A549 (cell line): ENCODE results near the gene TRIP6. TPM values are rescaled to one million over a fixed set of nuclear protein-coding genes. Genes with fewer than 3 reads are reported as not detected.

Source experiments
- ATAC-seq, 2 experiments: fragments of 200-7000 bp in 1 of 2; fragments of >200 bp in 1 of 2; cut with Nextera tagmentation in 1 of 2; cut with Tn5 transposase in 1 of 2; 3 replicates each; pipeline versions ENCODE4 v1.8.0 to v1.9.1; 2018 to 2020; ENCODE audit warnings: mild to moderate bottlenecking in 1 of 2, moderate library complexity in 1 of 2
- CTCF ChIA-PET: fragments of 300-600 bp; sonication (Branson Sonifier 250); formaldehyde crosslinking; extraction: SDS; loops from one replicate; lab custom pipeline; 2021; ENCODE audit warnings: antibody characterized with exemption, inconsistent platforms; lab: Yijun Ruan, JAX
- POLR2A ChIA-PET: fragments of 350-600 bp; formaldehyde crosslinking; extraction: SDS; loops from one replicate; lab custom pipeline; 2021; ENCODE audit warnings: antibody characterized with exemption, inconsistent platforms; lab: Yijun Ruan, JAX
- DNase-seq, 2 experiments: peaks; one replicate each; pipeline versions ENCODE4 v3.0.0 to v3.0.0-alpha.2; 2011 to 2016; ENCODE audit warnings: low read depth in 1 of 2, low spot score in 1 of 2
- FAIRE-seq: peaks from 2 replicates; lab custom pipeline; 2011; peaks lifted over from hg19 to GRCh38; lab: Jason Lieb, UNC
- H3K27ac ChIP-seq, 2 experiments: fragments of >200 bp; sonication (Bioruptor Twin); formaldehyde crosslinking; 3 replicates each; pipeline ENCODE4 v1.5.1; 2016 to 2017
- H3K4me1 ChIP-seq: fragments of >200 bp; sonication (Bioruptor Twin); formaldehyde crosslinking; 3 replicates; pipeline ENCODE4 v1.6.1; 2016
- H3K4me2 ChIP-seq: fragments of >200 bp; sonication (Bioruptor Twin); formaldehyde crosslinking; 3 replicates; pipeline ENCODE4 v1.6.1; 2016
- H3K4me3 ChIP-seq: fragments of >200 bp; sonication (Bioruptor Twin); formaldehyde crosslinking; 3 replicates; pipeline ENCODE4 v1.5.1; 2016
- H3K9me3 ChIP-seq: fragments of >200 bp; sonication (Bioruptor Twin); formaldehyde crosslinking; 3 replicates; pipeline ENCODE4 v1.6.1; 2016
- BHLHE40 ChIP-seq: IDR thresholded peaks from 2 replicates; pipeline ENCODE4 v1.6.1; 2012; ENCODE audit warnings: low read depth, low read length, inconsistent platforms
- CEBPB ChIP-seq, 2 experiments: fragments of >200 bp in 1 of 2; sonication (Bioruptor Twin) in 1 of 2; formaldehyde crosslinking in 1 of 2; IDR thresholded peaks; 2 replicates each; pipeline ENCODE4 v1.6.1; 2012 to 2016
- CHD4 ChIP-seq: fragments of 200-600 bp; sonication (generic); IDR thresholded peaks from 2 replicates; pipeline ENCODE4 v1.6.1; 2016; ENCODE audit warnings: antibody characterized with exemption, mild to moderate bottlenecking, borderline replicate concordance
- EHF ChIP-seq: fragments of 250-450 bp; sonication (Bioruptor Pico); IDR thresholded peaks from 2 replicates; pipeline ENCODE4 v1.5.0; 2020; ENCODE audit warnings: mild to moderate bottlenecking
- EP300 ChIP-seq, 2 experiments: fragments of >200 bp; sonication (Bioruptor Twin); formaldehyde crosslinking; IDR thresholded peaks; 2 replicates in 1 of 2; 3 replicates in 1 of 2; pipeline ENCODE4 v1.6.1; 2016 to 2017
- ESRRA ChIP-seq: fragments of 150-350 bp; IDR thresholded peaks from 2 replicates; pipeline ENCODE4 v1.6.1; 2014; ENCODE audit warnings: mild to moderate bottlenecking, low read length, borderline replicate concordance
- FOXS1 ChIP-seq: fragments of 250-450 bp; sonication (Bioruptor Pico); IDR thresholded peaks from 2 replicates; pipeline ENCODE4 v1.5.0; 2020; ENCODE audit warnings: mild to moderate bottlenecking, moderate library complexity
- GATA3 ChIP-seq: IDR thresholded peaks from 2 replicates; pipeline ENCODE4 v1.6.1; 2012; ENCODE audit warnings: borderline replicate concordance
- HDAC2 ChIP-seq: fragments of 200-600 bp; sonication (generic); IDR thresholded peaks from 2 replicates; pipeline ENCODE4 v1.6.1; 2016
- HOXA7 ChIP-seq: fragments of 250-450 bp; sonication (Bioruptor Pico); IDR thresholded peaks from 2 replicates; pipeline ENCODE4 v1.5.0; 2020; ENCODE audit warnings: mild to moderate bottlenecking, moderate library complexity
- HOXB13 ChIP-seq: fragments of 250-450 bp; sonication (Bioruptor Pico); IDR thresholded peaks from 2 replicates; pipeline ENCODE4 v1.5.0; 2020; ENCODE audit warnings: low read depth, mild to moderate bottlenecking, moderate library complexity
- JUN ChIP-seq, 2 experiments: fragments of >200 bp; sonication (Bioruptor Twin); formaldehyde crosslinking; IDR thresholded peaks; 2 replicates in 1 of 2; 3 replicates in 1 of 2; pipeline ENCODE4 v1.6.1; 2016 to 2017
- KDM5A ChIP-seq: fragments of 200-600 bp; sonication (generic); IDR thresholded peaks from 2 replicates; pipeline ENCODE4 v1.6.1; 2016; ENCODE audit warnings: antibody characterized with exemption, mild to moderate bottlenecking
- MAX ChIP-seq: IDR thresholded peaks from 2 replicates; pipeline ENCODE4 v1.6.1; 2012
- NFE2L2 ChIP-seq: fragments of 150-350 bp; conservative IDR thresholded peaks from 2 replicates; pipeline ENCODE4 v1.6.1; 2014; ENCODE audit warnings: low read length
- POLR2AphosphoS2 ChIP-seq: conservative IDR thresholded peaks from 2 replicates; pipeline ENCODE4 v1.6.1; 2012; ENCODE audit warnings: low read length, improper control_type of control experiment, inconsistent platforms
- RFX5 ChIP-seq: fragments of 450-650 bp; IDR thresholded peaks from 2 replicates; pipeline ENCODE4 v1.7.1; 2014; ENCODE audit warnings: antibody characterized with exemption, mild to moderate bottlenecking, moderate library complexity
- RNF2 ChIP-seq: fragments of 200-600 bp; sonication (generic); IDR thresholded peaks from 2 replicates; pipeline ENCODE4 v1.6.1; 2016; ENCODE audit warnings: low read depth, mild to moderate bottlenecking, antibody characterized with exemption, moderate library complexity, borderline replicate concordance
- WGBS: methylation state at CpG from one replicate; pipeline ENCODE4 v1.1.6; 2017; ENCODE audit errors: missing lambda C conversion rate; 5-methylcytosine and 5-hydroxymethylcytosine counted together
- polyA plus RNA-seq, 4 experiments: library from polyadenylated mRNA; depleted of rRNA in 3 of 4; stranded (reverse); fragments of >200 nt; fragmentation: RNase III in 1 of 4; extraction: RNeasy Plus Mini Kit Qiagen cat#74134 plus additional on column Dnase treatment in 1 of 4; gene quantifications; 2 replicates in 3 of 4; 3 replicates in 1 of 4; pipeline ENCODE4 v1.2.3, GENCODE V29; 2011 to 2017
- TF ChIP-seq, protein P1 (sequence below): fragments of 250-450 bp; sonication (Bioruptor Pico); IDR thresholded peaks from 2 replicates; pipeline ENCODE4 v1.5.0; 2020; ENCODE audit warnings: low read depth, mild to moderate bottlenecking, moderate library complexity
- TF ChIP-seq, protein P2 (sequence below): fragments of 150-350 bp; IDR thresholded peaks from 2 replicates; pipeline ENCODE4 v1.6.1; 2014; ENCODE audit warnings: low read depth, mild to moderate bottlenecking, low read length
- TF ChIP-seq, protein P3 (sequence below): fragments of >200 bp; sonication (Bioruptor Twin); formaldehyde crosslinking; IDR thresholded peaks from 2 replicates; pipeline ENCODE4 v1.6.1; 2016
- TF ChIP-seq, protein P4 (sequence below): fragments of >200 bp; sonication (Bioruptor Twin); formaldehyde crosslinking; IDR thresholded peaks from 3 replicates; pipeline ENCODE4 v1.5.1; 2016

Gene TRIP6
- polyA plus RNA-seq, 2 of the 4 experiments (the other 2 are of a cell fraction) = 18.0 to 38.5 TPM

DNA sequence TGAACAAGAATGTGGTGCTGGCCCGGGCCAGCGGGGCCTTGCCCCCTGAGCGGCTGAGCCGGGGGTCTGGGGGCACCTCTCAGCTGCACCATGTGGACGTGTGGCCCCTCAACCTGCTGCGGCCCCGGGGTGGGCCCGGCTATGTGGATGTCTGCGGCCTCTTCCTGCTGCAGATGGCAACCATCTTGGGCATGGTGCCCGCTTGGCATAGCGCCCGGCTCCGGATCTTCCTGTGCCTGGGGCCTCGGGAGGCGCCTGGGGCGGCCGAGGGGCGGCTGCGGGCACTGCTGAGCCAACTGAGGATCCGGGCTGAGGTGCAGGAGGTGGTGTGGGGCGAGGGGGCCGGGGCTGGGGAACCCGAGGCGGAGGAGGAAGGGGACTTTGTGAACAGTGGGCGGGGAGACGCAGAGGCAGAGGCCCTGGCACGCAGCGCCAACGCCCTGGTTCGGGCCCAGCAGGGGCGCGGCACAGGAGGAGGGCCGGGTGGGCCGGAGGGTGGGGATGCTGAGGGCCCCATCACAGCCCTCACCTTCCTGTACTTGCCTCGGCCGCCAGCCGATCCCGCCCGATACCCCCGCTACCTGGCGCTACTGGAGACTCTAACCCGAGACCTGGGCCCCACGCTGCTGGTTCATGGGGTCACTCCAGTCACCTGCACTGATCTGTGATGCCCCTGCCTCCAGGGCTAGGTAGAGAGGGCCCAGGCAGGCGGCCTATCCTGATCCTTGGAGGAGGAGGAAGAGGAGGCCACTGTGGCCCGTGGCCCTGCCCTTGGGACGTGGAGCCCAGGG lies 1.1 kb upstream of the TRIP6 start:
- no peak for FAIRE-seq
- Histone ChIP-seq H3K27ac (peak overlapping the region; percentile 95 to 98), H3K4me3 (no peak overlapping the region)
- CTCF ChIA-PET = interaction anchor here (1.0 to 5.3 kb wide), 3 partner anchors 9 to 14 kb away, joined by 3 to 44 read pairs (median 6); partner anchors contain the start of gene SLC12A9
- TF ChIP-seq RFX5 (no peak), EP300 (IDR thresholded peaks at IDR 0.05) (no peak), HOXB13 (no peak), JUN (IDR thresholded peaks at IDR 0.05) (no peak), CHD4 (no peak), MAX (no peak), EHF (CRISPR knock-in tag) (no peak), FOXS1 (CRISPR knock-in tag) (no peak), HDAC2 (no peak), CEBPB (IDR thresholded peaks at IDR 0.05) (no peak), GATA3 (no peak), ESRRA (no peak)
- TF ChIP-seq, protein P1, sequence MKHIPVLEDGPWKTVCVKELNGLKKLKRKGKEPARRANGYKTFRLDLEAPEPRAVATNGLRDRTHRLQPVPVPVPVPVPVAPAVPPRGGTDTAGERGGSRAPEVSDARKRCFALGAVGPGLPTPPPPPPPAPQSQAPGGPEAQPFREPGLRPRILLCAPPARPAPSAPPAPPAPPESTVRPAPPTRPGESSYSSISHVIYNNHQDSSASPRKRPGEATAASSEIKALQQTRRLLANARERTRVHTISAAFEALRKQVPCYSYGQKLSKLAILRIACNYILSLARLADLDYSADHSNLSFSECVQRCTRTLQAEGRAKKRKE (CRISPR knock-in tag) = no peak
- TF ChIP-seq, all 56 proteins: peak for 0
- no peak; a peak in 1 of 6 replicates for ATAC-seq
- POLR2A ChIA-PET = interaction anchor here (0.8 to 1.0 kb wide), 3 partner anchors 9 to 160 kb away, joined by 3 to 4 read pairs (median 3); partner anchors contain the start of genes POP7 and SRRT
- 92% methylated on average over 26 of the region's 46 CpGs for WGBS
- DNase-seq = no peak
- Histone ChIP-seq H3K4me1 (peaks cover 22% of the 10 kb centered on the region), H3K4me2 (peak overlapping the region; percentile 80), H3K9me3 (no peaks in the 10 kb centered on the region)

DNA sequence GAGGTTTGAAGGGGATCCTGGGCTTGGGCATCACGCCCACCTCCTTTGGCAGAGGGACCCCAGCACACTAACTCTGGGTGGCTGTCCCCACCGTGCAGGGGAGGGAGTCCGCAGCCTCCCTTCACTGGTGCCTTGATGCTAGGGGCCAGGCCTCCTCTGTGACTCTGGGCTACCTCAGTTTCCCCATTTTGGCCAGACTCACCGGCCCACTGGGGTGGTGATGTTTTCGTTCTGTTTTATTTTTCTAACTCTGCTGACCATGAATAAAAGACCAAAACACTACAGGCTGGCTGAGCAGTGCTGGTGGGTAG lies 503 bp upstream of the TRIP6 start:
- 79% methylated on average over 5 of the region's 5 CpGs for WGBS
- FAIRE-seq = no peak
- ChIA-PET POLR2A (interaction anchor here (0.8 to 1.0 kb wide), 3 partner anchors 8 to 161 kb away, joined by 3 to 4 read pairs (median 3); partner anchors contain the start of genes POP7 and SRRT), CTCF (interaction anchor here (1.0 to 1.6 kb wide), 2 partner anchors 9 to 15 kb away, joined by 3 to 6 read pairs; partner anchors contain the start of gene SLC12A9)
- Histone ChIP-seq H3K27ac (peak overlapping the region; percentile 95 to 98), H3K4me3 (peak overlapping the region; percentile 69), H3K9me3 (no peaks in the 10 kb centered on the region), H3K4me1 (peaks cover 22% of the 10 kb centered on the region), H3K4me2 (peak overlapping the region; percentile 80)
- no peak for DNase-seq
- ATAC-seq = no peak
- TF ChIP-seq, protein P2, sequence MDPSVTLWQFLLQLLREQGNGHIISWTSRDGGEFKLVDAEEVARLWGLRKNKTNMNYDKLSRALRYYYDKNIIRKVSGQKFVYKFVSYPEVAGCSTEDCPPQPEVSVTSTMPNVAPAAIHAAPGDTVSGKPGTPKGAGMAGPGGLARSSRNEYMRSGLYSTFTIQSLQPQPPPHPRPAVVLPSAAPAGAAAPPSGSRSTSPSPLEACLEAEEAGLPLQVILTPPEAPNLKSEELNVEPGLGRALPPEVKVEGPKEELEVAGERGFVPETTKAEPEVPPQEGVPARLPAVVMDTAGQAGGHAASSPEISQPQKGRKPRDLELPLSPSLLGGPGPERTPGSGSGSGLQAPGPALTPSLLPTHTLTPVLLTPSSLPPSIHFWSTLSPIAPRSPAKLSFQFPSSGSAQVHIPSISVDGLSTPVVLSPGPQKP = no peak
- TF ChIP-seq KDM5A = no peak
- no peak for TF ChIP-seq NFE2L2
- TF ChIP-seq BHLHE40 = no peak
- TF ChIP-seq, protein P3, sequence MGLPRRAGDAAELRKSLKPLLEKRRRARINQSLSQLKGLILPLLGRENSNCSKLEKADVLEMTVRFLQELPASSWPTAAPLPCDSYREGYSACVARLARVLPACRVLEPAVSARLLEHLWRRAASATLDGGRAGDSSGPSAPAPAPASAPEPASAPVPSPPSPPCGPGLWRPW = no peak
- TF ChIP-seq, protein P4, sequence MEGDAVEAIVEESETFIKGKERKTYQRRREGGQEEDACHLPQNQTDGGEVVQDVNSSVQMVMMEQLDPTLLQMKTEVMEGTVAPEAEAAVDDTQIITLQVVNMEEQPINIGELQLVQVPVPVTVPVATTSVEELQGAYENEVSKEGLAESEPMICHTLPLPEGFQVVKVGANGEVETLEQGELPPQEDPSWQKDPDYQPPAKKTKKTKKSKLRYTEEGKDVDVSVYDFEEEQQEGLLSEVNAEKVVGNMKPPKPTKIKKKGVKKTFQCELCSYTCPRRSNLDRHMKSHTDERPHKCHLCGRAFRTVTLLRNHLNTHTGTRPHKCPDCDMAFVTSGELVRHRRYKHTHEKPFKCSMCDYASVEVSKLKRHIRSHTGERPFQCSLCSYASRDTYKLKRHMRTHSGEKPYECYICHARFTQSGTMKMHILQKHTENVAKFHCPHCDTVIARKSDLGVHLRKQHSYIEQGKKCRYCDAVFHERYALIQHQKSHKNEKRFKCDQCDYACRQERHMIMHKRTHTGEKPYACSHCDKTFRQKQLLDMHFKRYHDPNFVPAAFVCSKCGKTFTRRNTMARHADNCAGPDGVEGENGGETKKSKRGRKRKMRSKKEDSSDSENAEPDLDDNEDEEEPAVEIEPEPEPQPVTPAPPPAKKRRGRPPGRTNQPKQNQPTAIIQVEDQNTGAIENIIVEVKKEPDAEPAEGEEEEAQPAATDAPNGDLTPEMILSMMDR = no peak
- no peak for TF ChIP-seq POLR2AphosphoS2
- no peak for TF ChIP-seq HOXA7
- TF ChIP-seq RNF2 = no peak
